H9 (cell line): ENCODE data around the gene CWC22. TPM values are rescaled to one million over a fixed set of nuclear protein-coding genes. Genes with fewer than 3 reads are reported as not detected.
A peak's percentile ranks its signal among the peaks of the same experiment; 100 is the strongest.

Experiments
- DNase-seq: peaks from one replicate; pipeline ENCODE4 v3.0.0-alpha.2; 2017
- H2AFZ ChIP-seq: one replicate; pipeline ENCODE4 v1.6.1; 2013; ENCODE audit warnings: mild to moderate bottlenecking, low read length, control low read depth, moderate library complexity
- H2AK5ac ChIP-seq: 2 replicates; pipeline ENCODE4 v1.6.1; 2013; ENCODE audit warnings: low read length, control low read depth, mixed read lengths; ENCODE audit not compliant: insufficient read length
- H2BK120ac ChIP-seq: one replicate; pipeline ENCODE4 v1.6.1; 2013; ENCODE audit warnings: low read depth, mild to moderate bottlenecking, low read length, control low read depth, inconsistent platforms; ENCODE audit not compliant: poor library complexity, severe bottlenecking
- H2BK12ac ChIP-seq: 2 replicates; pipeline ENCODE4 v1.6.1; 2013; ENCODE audit warnings: low read length, control low read depth, mixed read lengths, low read depth; ENCODE audit not compliant: insufficient read length
- H2BK15ac ChIP-seq: 2 replicates; pipeline ENCODE4 v1.6.1; 2013; ENCODE audit warnings: low read depth, low read length, control low read depth
- H2BK20ac ChIP-seq: one replicate; pipeline ENCODE4 v1.6.1; 2013; ENCODE audit warnings: low read depth, mild to moderate bottlenecking, low read length, control low read depth, inconsistent platforms; ENCODE audit not compliant: poor library complexity, severe bottlenecking
- H2BK5ac ChIP-seq: 2 replicates; pipeline ENCODE4 v1.6.1; 2013; ENCODE audit warnings: low read length, control low read depth, mixed read lengths; ENCODE audit not compliant: insufficient read length
- H3K14ac ChIP-seq: 2 replicates; pipeline ENCODE4 v1.6.1; 2013; ENCODE audit warnings: low read length, control low read depth; ENCODE audit not compliant: insufficient read depth
- H3K18ac ChIP-seq: 2 replicates; pipeline ENCODE4 v1.6.1; 2013; ENCODE audit warnings: low read depth, mild to moderate bottlenecking, mixed read lengths, low read length, control low read depth; ENCODE audit not compliant: insufficient read length
- H3K23ac ChIP-seq: 2 replicates; pipeline ENCODE4 v1.6.1; 2013; ENCODE audit warnings: low read length, control low read depth, mixed read lengths, low read depth; ENCODE audit not compliant: insufficient read length
- H3K23me2 ChIP-seq: 2 replicates; pipeline ENCODE4 v1.6.1; 2013; ENCODE audit warnings: low read depth, mild to moderate bottlenecking, mixed read lengths, low read length, control low read depth; ENCODE audit not compliant: insufficient read length, poor library complexity, severe bottlenecking
- H3K27ac ChIP-seq: 2 replicates; pipeline ENCODE4 v1.5.1; 2013; ENCODE audit warnings: low read length, control low read depth, mixed read lengths, low read depth; ENCODE audit not compliant: insufficient read length
- H3K27me3 ChIP-seq: 2 replicates; pipeline ENCODE4 v1.6.1; 2013; ENCODE audit warnings: low read length, control low read depth, inconsistent platforms; ENCODE audit not compliant: insufficient read depth
- H3K4ac ChIP-seq: 2 replicates; pipeline ENCODE4 v1.6.1; 2013; ENCODE audit warnings: low read depth, mild to moderate bottlenecking, control low read depth, inconsistent platforms, low read length, moderate library complexity
- H3K4me1 ChIP-seq: 2 replicates; pipeline ENCODE4 v1.6.1; 2013; ENCODE audit warnings: low read length, control low read depth, inconsistent platforms; ENCODE audit not compliant: insufficient read depth
- H3K4me2 ChIP-seq: 2 replicates; pipeline ENCODE4 v1.6.1; 2013; ENCODE audit warnings: low read length, control low read depth, mixed read lengths; ENCODE audit not compliant: insufficient read length, insufficient read depth
- H3K56ac ChIP-seq: 2 replicates; pipeline ENCODE4 v1.6.1; 2013; ENCODE audit warnings: low read depth, mild to moderate bottlenecking, mixed read lengths, low read length, control low read depth; ENCODE audit not compliant: insufficient read length
- H3K79me1 ChIP-seq: 2 replicates; pipeline ENCODE4 v1.6.1; 2013; ENCODE audit warnings: low read depth, mild to moderate bottlenecking, moderate library complexity, low read length, control low read depth, inconsistent platforms; ENCODE audit not compliant: insufficient read depth, poor library complexity, severe bottlenecking
- H3K79me2 ChIP-seq: 2 replicates; pipeline ENCODE4 v1.6.1; 2013; ENCODE audit warnings: low read length, control low read depth, inconsistent platforms; ENCODE audit not compliant: insufficient read depth
- H3K9ac ChIP-seq: 2 replicates; pipeline ENCODE4 v1.6.1; 2013; ENCODE audit warnings: low read length, control low read depth, mixed read lengths; ENCODE audit not compliant: insufficient read length; ENCODE audit errors: extremely low read depth
- H3K9me3 ChIP-seq: one replicate; pipeline ENCODE4 v1.6.1; 2013; ENCODE audit warnings: low read depth, low read length, inconsistent platforms; ENCODE audit not compliant: control insufficient read depth
- H3T11ph ChIP-seq: one replicate; pipeline ENCODE4 v1.6.1; 2013; ENCODE audit warnings: mild to moderate bottlenecking, low read length, control low read depth, inconsistent platforms
- H4K20me1 ChIP-seq: one replicate; pipeline ENCODE4 v1.6.1; 2013; ENCODE audit not compliant: control insufficient read depth, insufficient read length, insufficient read depth
- H4K5ac ChIP-seq: 2 replicates; pipeline ENCODE4 v1.6.1; 2013; ENCODE audit warnings: low read depth, mild to moderate bottlenecking, mixed read lengths, low read length, control low read depth; ENCODE audit not compliant: insufficient read length
- H4K8ac ChIP-seq: replicated peaks from 2 replicates; pipeline ENCODE4 v1.6.1; 2013; ENCODE audit warnings: low read length, control low read depth, mixed read lengths, low read depth; ENCODE audit not compliant: insufficient read length
- H4K91ac ChIP-seq: 2 replicates; pipeline ENCODE4 v1.6.1; 2013; ENCODE audit warnings: low read depth, mild to moderate bottlenecking, moderate library complexity, mixed read lengths, low read length, control low read depth; ENCODE audit not compliant: insufficient read length
- H3K27ac Mint-ChIP-seq, 3 experiments: 2 replicates in 2 of 3; 3 replicates in 1 of 3; pipeline ENCODE4 v1.8.0; 2020 to 2021; ENCODE audit warnings: mixed read lengths in 3 of 3, mild to moderate bottlenecking in 1 of 3, moderate library complexity in 1 of 3
- H3K27me3 Mint-ChIP-seq: 2 replicates; pipeline ENCODE4 v1.8.0; 2021; ENCODE audit warnings: low read depth, mild to moderate bottlenecking, moderate library complexity, mixed read lengths
- H3K36me3 Mint-ChIP-seq, 3 experiments: 2 replicates in 2 of 3; 3 replicates in 1 of 3; pipeline ENCODE4 v1.8.0; 2020 to 2021; ENCODE audit warnings: low read depth in 3 of 3, mixed read lengths in 3 of 3; ENCODE audit not compliant: insufficient read depth in 1 of 3
- H3K4me1 Mint-ChIP-seq, 2 experiments: 2 replicates each; pipeline ENCODE4 v1.8.0; 2020; ENCODE audit warnings: mixed read lengths in 2 of 2
- H3K4me3 Mint-ChIP-seq, 2 experiments: 2 replicates in 1 of 2; 3 replicates in 1 of 2; pipeline ENCODE4 v1.8.0; 2020 to 2021; ENCODE audit warnings: mild to moderate bottlenecking in 2 of 2, mixed read lengths in 2 of 2, moderate library complexity in 1 of 2
- H3K9me3 Mint-ChIP-seq, 2 experiments: 2 replicates in 1 of 2; 3 replicates in 1 of 2; pipeline ENCODE4 v1.8.0; 2020; ENCODE audit warnings: mild to moderate bottlenecking in 2 of 2, mixed read lengths in 2 of 2, moderate library complexity in 1 of 2
- CTCF ChIP-seq: fragments of 200-600 bp; sonication (generic); conservative IDR thresholded peaks from 3 replicates; pipeline ENCODE4 v1.8.0; 2021; ENCODE audit warnings: antibody characterized with exemption, mild to moderate bottlenecking
- WGBS: extraction: QIAGEN DNeasy Blood & Tissue Kit; methylation state at CpG from one replicate; pipeline ENCODE4 v1.1.7; 2013; ENCODE audit warnings: missing lambda C conversion rate, low lambda C conversion rate, mixed read lengths; ENCODE audit not compliant: insufficient read length; ENCODE audit errors: extremely low coverage; 5-methylcytosine and 5-hydroxymethylcytosine counted together
- total RNA-seq: library from RNA; stranded (reverse); gene quantifications from 2 replicates; pipeline ENCODE4 v1.2.1, GENCODE V29; 2021

CWC22 gene
- total RNA-seq, 1 experiment from 2014 or later, result 43.4 TPM

- no peaks in the 10 kb centered on the region for H3K27me3 Mint-ChIP-seq
- no peak overlapping the region for H2BK120ac ChIP-seq
- no peak for DNase-seq
- no peak overlapping the region for H3K56ac ChIP-seq
- H3K27me3 ChIP-seq, result no peaks in the 10 kb centered on the region
- H3K14ac ChIP-seq, result no peak overlapping the region
- TF ChIP-seq CTCF, result no peak
- no CpG with 5 or more reads among the region's 5 CpGs for WGBS
- H4K91ac ChIP-seq, result no peak overlapping the region
- peaks cover 3% of the 10 kb centered on the region for H3K79me1 ChIP-seq
- H4K20me1 ChIP-seq, result no peaks in the 10 kb centered on the region
- no peak overlapping the region for H2BK12ac ChIP-seq
- no peak overlapping the region for H3K23ac ChIP-seq
- no peak overlapping the region for H4K8ac ChIP-seq
- no peak overlapping the region for H3K9ac ChIP-seq
- no peak overlapping the region for H2AFZ ChIP-seq
- no peak overlapping the region for H3K4me2 ChIP-seq
- no peak overlapping the region for H2AK5ac ChIP-seq
- H3K18ac ChIP-seq, result no peak overlapping the region
- peaks cover 3% of the 10 kb centered on the region for H3K23me2 ChIP-seq
- H4K5ac ChIP-seq, result no peak overlapping the region
- peaks cover 0 to 16% (median 15%) of the 10 kb centered on the region in 3 experiments; a peak in 4 of 7 replicates for H3K36me3 Mint-ChIP-seq
- no peak overlapping the region for H3T11ph ChIP-seq
- H3K9me3 ChIP-seq, result no peaks in the 10 kb centered on the region
- H3K9me3 Mint-ChIP-seq, result no peaks in the 10 kb centered on the region
- peaks cover 36 to 40% of the 10 kb centered on the region in 2 experiments for H3K4me1 Mint-ChIP-seq
- H3K4me3 Mint-ChIP-seq, result peak overlapping the region in 1 of 2 experiments; percentile 96; a peak in 1 of 5 replicates
- peaks cover 3% of the 10 kb centered on the region; the same call in 1 of the 2 replicates for H3K4me1 ChIP-seq
- H2BK5ac ChIP-seq, result no peak overlapping the region
- H3K27ac ChIP-seq, result no peak overlapping the region
- H2BK15ac ChIP-seq, result no peak overlapping the region
- H3K27ac Mint-ChIP-seq, result peak overlapping the region; percentile 51 to 78 (median 78); a peak in 5 of 7 replicates
- no peak overlapping the region for H3K4ac ChIP-seq
- H3K79me2 ChIP-seq, result peaks cover 29% of the 10 kb centered on the region; the same call in 1 of the 2 replicates
- no peak overlapping the region for H2BK20ac ChIP-seq
Observed at GRCh38 chr2:180004731-180005130, 2.4 kb downstream of the CWC22 start.
